ENCODE data around the gene KLHDC8B.

GRCh38 chr3:49122886-49123545 is 48.4 kb upstream of the KLHDC8B start:
- no peak for TF ChIP-seq CTCF (IDR thresholded peaks at IDR 0.05; ENCODE audit: insufficient read depth, low read length)
- TF ChIP-seq POLR2AphosphoS5 (IDR thresholded peaks at IDR 0.05; ENCODE audit: low read depth) = no peak
- no peak for TF ChIP-seq GABPA (IDR thresholded peaks at IDR 0.05; ENCODE audit: low read depth)
- no peak for TF ChIP-seq REST (IDR thresholded peaks at IDR 0.05; ENCODE audit: insufficient replicate concordance, low read depth)
